OCI-LY1 (cell line): ENCODE measurements around the gene HOXC11.

Source experiments
- H2AFZ ChIP-seq: fragments of 200-600 bp; sonication (generic), shearing (Covaris generic); 2 replicates; pipeline ENCODE4 v1.6.0; 2014; ENCODE audit warnings: antibody characterized with exemption, mild to moderate bottlenecking, low read length
- H3F3A ChIP-seq: fragments of 200-600 bp; sonication (generic), shearing (Covaris generic); 2 replicates; pipeline ENCODE4 v1.6.0; 2014; ENCODE audit warnings: mild to moderate bottlenecking, antibody characterized with exemption, low read length, moderate library complexity; ENCODE audit not compliant: insufficient read depth
- H3K27ac ChIP-seq: fragments of 200-600 bp; sonication (generic); 2 replicates; pipeline ENCODE4 v1.5.1; 2014; ENCODE audit warnings: low read length, mixed run types, mild to moderate bottlenecking, low read depth; ENCODE audit not compliant: poor library complexity, severe bottlenecking
- H3K27me3 ChIP-seq: fragments of 200-600 bp; sonication (generic); 2 replicates; pipeline ENCODE4 v1.6.0; 2014; ENCODE audit warnings: antibody characterized with exemption, mild to moderate bottlenecking, low read length, moderate library complexity; ENCODE audit not compliant: insufficient read depth
- H3K36me3 ChIP-seq: fragments of 200-600 bp; sonication (generic); 2 replicates; pipeline ENCODE4 v1.6.1; 2014; ENCODE audit warnings: mild to moderate bottlenecking, antibody characterized with exemption, low read length, moderate library complexity, mixed read lengths; ENCODE audit not compliant: insufficient read depth
- H3K4me1 ChIP-seq: fragments of 200-600 bp; sonication (generic); 2 replicates; pipeline ENCODE4 v1.5.1; 2014; ENCODE audit warnings: mild to moderate bottlenecking, low read length, moderate library complexity; ENCODE audit not compliant: insufficient read depth, severe bottlenecking
- H3K4me2 ChIP-seq: fragments of 200-600 bp; sonication (generic), shearing (Covaris generic); 2 replicates; pipeline ENCODE4 v1.6.1; 2014; ENCODE audit warnings: low read length
- H3K4me3 ChIP-seq: fragments of 200-600 bp; sonication (generic); 2 replicates; pipeline ENCODE4 v1.5.1; 2014; ENCODE audit warnings: low read length, low read depth, mild to moderate bottlenecking, mixed read lengths; ENCODE audit not compliant: poor library complexity, severe bottlenecking
- H3K79me2 ChIP-seq: fragments of 200-600 bp; shearing (Covaris generic); 2 replicates; pipeline ENCODE4 v1.6.1; 2016; ENCODE audit warnings: mixed run types, low read length, mixed read lengths; ENCODE audit not compliant: insufficient read depth
- H3K9ac ChIP-seq: fragments of 200-600 bp; sonication (generic), shearing (Covaris generic); 2 replicates; pipeline ENCODE4 v1.6.1; 2014; ENCODE audit warnings: mild to moderate bottlenecking, low read length, mixed read lengths
- H3K9me2 ChIP-seq: fragments of 200-600 bp; sonication (generic), shearing (Covaris generic); 2 replicates; pipeline ENCODE4 v1.6.1; 2014; ENCODE audit warnings: low read depth, mild to moderate bottlenecking, low read length, mixed read lengths
- H3K9me3 ChIP-seq: fragments of 200-600 bp; shearing (Covaris generic); 2 replicates; pipeline ENCODE4 v1.6.1; 2014; ENCODE audit warnings: low read length, mixed read lengths
- H4K20me1 ChIP-seq: fragments of 200-600 bp; sonication (generic), shearing (Covaris generic); 2 replicates; pipeline ENCODE4 v1.6.0; 2016; ENCODE audit warnings: mild to moderate bottlenecking, low read length; ENCODE audit not compliant: insufficient read depth
- EZH2 ChIP-seq: fragments of 200-600 bp; sonication (generic), shearing (Covaris generic); IDR thresholded peaks from 2 replicates; pipeline ENCODE4 v1.8.0; 2017; ENCODE audit warnings: borderline replicate concordance, mixed run types, mild to moderate bottlenecking, antibody characterized with exemption, low read length, moderate library complexity, mixed read lengths
- TF ChIP-seq, protein P1 (sequence below): fragments of 200-600 bp; sonication (generic), shearing (Covaris generic); IDR thresholded peaks from 2 replicates; pipeline ENCODE4 v1.5.1; 2017; ENCODE audit warnings: mild to moderate bottlenecking, antibody characterized with exemption, low read length, moderate library complexity, mixed read lengths

The HOXC11 gene

GRCh38 chr12:53958128-53958527, 14.8 kb upstream of the HOXC11 start:
- no peak overlapping the region for H3K4me3 ChIP-seq
- no peak overlapping the region for H2AFZ ChIP-seq
- H3K9ac ChIP-seq: no peak overlapping the region
- H3F3A ChIP-seq: no peaks in the 10 kb centered on the region
- H3K9me2 ChIP-seq: no peaks in the 10 kb centered on the region
- no peaks in the 10 kb centered on the region for H3K79me2 ChIP-seq
- no peak overlapping the region for H3K4me2 ChIP-seq
- H3K27me3 ChIP-seq: no peaks in the 10 kb centered on the region; the same call in 1 of the 2 replicates
- H4K20me1 ChIP-seq: no peaks in the 10 kb centered on the region
- no peaks in the 10 kb centered on the region for H3K36me3 ChIP-seq
- no peaks in the 10 kb centered on the region for H3K4me1 ChIP-seq
- no peak overlapping the region for H3K27ac ChIP-seq
- no peaks in the 10 kb centered on the region for H3K9me3 ChIP-seq
- TF ChIP-seq EZH2: no peak
- TF ChIP-seq, protein P1, sequence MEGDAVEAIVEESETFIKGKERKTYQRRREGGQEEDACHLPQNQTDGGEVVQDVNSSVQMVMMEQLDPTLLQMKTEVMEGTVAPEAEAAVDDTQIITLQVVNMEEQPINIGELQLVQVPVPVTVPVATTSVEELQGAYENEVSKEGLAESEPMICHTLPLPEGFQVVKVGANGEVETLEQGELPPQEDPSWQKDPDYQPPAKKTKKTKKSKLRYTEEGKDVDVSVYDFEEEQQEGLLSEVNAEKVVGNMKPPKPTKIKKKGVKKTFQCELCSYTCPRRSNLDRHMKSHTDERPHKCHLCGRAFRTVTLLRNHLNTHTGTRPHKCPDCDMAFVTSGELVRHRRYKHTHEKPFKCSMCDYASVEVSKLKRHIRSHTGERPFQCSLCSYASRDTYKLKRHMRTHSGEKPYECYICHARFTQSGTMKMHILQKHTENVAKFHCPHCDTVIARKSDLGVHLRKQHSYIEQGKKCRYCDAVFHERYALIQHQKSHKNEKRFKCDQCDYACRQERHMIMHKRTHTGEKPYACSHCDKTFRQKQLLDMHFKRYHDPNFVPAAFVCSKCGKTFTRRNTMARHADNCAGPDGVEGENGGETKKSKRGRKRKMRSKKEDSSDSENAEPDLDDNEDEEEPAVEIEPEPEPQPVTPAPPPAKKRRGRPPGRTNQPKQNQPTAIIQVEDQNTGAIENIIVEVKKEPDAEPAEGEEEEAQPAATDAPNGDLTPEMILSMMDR: no peak

GRCh38 chr12:53959314-53959713, 13.6 kb upstream of the HOXC11 start:
- no peaks in the 10 kb centered on the region for H3K9me3 ChIP-seq
- no peaks in the 10 kb centered on the region for H3F3A ChIP-seq
- H3K9ac ChIP-seq: no peak overlapping the region
- H3K9me2 ChIP-seq: no peaks in the 10 kb centered on the region
- H3K36me3 ChIP-seq: no peaks in the 10 kb centered on the region
- no peak overlapping the region for H3K4me2 ChIP-seq
- H3K4me3 ChIP-seq: no peak overlapping the region
- H3K4me1 ChIP-seq: no peaks in the 10 kb centered on the region
- no peak overlapping the region for H2AFZ ChIP-seq
- no peak overlapping the region for H3K27ac ChIP-seq
- no peaks in the 10 kb centered on the region for H3K79me2 ChIP-seq
- no peaks in the 10 kb centered on the region; the same call in 1 of the 2 replicates for H3K27me3 ChIP-seq
- TF ChIP-seq EZH2: no peak
- TF ChIP-seq, protein P1: no peak
- H4K20me1 ChIP-seq: no peaks in the 10 kb centered on the region

- Histone ChIP-seq H3K9me2 (no peaks in the 10 kb centered on the region), H3K4me1 (no peaks in the 10 kb centered on the region), H3K79me2 (no peaks in the 10 kb centered on the region), H3K27ac (no peak overlapping the region), H3F3A (no peaks in the 10 kb centered on the region), H3K9me3 (no peaks in the 10 kb centered on the region), H3K27me3 (no peaks in the 10 kb centered on the region; the same call in 1 of the 2 replicates), H3K4me3 (no peak overlapping the region), H4K20me1 (no peaks in the 10 kb centered on the region), H3K4me2 (no peak overlapping the region), H3K36me3 (no peaks in the 10 kb centered on the region), H3K9ac (no peak overlapping the region), H2AFZ (no peak overlapping the region)
- TF ChIP-seq EZH2: no peak
- TF ChIP-seq, protein P1: no peak
Observed at GRCh38 chr12:53960187-53961024, 12.5 kb upstream of the HOXC11 start.
